Prostate gland (tissue), 2 donors: ENCODE measurements around the gene OSBPL7.

Experiments
- CTCF ChIP-seq, 4 experiments: fragments of 200-600 bp in 2 of 4; fragments of 450-650 bp in 2 of 4; sonication (generic) in 2 of 4; IDR thresholded peaks; 1 replicate in 3 of 4; 2 replicates in 1 of 4; pipeline ENCODE4 v1.5.1; 2016 to 2019; ENCODE audit warnings: antibody characterized with exemption in 4 of 4, mild to moderate bottlenecking in 2 of 4, moderate library complexity in 2 of 4
- POLR2AphosphoS5 ChIP-seq: sonication (generic); formaldehyde crosslinking; IDR thresholded peaks from one replicate; pipeline ENCODE4 v1.6.1; 2017; ENCODE audit warnings: antibody characterized with exemption

GRCh38 chr17:47830396-47831002, 8.9 kb upstream of the OSBPL7 start:
- no peak for TF ChIP-seq CTCF (IDR thresholded peaks at IDR 0.05)
- TF ChIP-seq POLR2AphosphoS5: no peak
